Measurements from ENCODE around the gene CTPS1.

CTPS1 gene

DNA sequence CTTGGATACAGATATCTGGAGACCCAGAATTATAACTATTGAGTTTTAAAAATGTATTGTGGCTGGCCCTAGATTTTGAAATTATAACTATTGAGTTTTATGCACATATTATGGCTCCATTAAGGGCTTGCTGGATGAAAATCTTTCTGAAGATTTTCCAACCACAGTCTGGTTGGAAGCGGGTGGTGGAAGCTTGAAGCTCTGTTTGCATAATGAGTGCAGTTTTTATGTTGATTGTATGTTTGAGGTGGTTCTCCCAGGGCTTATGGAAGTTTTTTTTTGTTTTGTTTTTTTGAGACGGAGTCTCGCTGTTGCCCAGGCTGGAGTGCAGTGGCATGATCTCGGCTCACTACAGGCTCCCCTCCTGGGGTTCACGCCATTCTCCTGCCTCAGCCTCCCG, 10.1 kb upstream of the CTPS1 start:
- FAIRE-seq: no peak

GRCh38 chr1:40971966-40972365, 7.5 kb upstream of the CTPS1 start:
- no peak for FAIRE-seq

GRCh38 chr1:40973912-40974311, 5.6 kb upstream of the CTPS1 start:
- FAIRE-seq: no peak

GRCh38 chr1:40974945-40975344, 4.6 kb upstream of the CTPS1 start:
- no peak for FAIRE-seq

DNA sequence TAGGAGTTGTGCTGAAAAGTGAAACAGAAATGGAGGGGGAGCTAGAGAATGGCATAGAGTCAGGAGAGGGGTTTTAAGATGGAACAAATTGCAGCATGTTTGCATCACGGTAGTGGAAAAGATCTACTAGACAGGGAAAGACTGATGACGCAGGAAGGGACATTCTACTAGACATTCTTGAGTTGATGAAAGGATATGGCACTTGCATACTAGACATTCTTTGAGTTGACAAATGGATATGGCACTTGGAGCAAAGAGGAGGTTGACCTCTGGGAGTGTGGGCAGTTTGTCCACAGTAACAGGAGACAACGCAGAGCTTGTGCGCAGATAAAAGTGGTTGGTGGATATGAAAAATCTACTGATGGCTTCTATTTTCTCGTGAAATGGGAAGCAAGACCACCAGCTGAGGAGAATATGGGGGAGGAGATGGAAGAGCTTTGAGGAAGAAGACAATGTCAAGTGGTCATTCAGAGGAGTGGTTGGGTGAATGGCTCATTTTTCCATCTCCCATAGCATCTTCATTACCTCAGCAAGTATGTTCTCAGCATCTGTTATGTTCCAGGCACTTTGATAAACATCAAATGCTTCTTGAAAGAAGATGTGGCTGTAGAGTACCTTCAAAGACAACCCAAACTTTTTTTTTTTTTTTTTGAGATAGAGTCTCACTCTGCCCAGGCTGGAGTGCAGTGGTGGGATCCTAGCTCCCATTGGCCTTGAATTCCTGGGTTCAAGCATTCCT, 2.4 kb upstream of the CTPS1 start:
- FAIRE-seq: no peak

DNA sequence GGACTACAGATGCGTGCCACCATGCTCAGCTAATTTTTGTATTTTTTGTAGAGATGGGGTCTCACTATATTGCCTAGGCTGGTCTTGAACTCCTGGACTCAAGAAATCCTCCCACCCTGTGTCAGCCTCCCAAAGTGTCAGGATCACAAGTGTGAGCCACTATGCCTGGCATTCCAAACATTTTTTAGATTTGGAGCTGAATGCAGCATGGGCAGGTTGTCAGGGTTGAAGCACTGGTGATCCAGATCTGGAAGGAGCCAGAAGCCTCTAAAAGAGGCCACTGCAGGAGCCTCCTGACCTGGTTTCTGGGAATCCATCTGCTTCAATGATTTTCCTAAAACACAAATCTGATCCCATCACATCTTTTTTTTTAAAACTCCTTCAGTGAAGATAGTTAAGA, 1.8 kb upstream of the CTPS1 start:
- FAIRE-seq: no peak

- FAIRE-seq: no peak
Measured at GRCh38 chr1:40978886-40979240, 633 bp upstream of the CTPS1 start.

DNA sequence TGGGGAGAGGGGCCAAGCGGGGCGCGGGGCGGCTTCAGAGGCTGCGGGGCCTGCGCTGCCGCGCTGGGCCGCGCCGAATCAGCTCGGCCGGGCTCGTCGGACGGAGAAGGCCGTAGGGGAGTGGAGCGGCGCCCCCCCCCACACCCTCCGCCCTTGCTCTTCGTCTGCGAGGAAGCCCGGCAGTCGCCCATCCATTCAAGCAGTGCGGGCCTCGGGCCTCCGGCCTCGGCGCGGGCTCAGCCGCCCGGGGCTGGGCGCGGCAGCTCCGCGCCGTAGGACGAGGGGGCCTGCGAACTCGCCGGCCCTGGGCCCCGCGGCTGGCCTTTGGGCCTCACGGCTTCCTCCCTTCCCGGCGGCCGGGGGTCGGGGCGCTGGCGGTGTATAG, 564 bp downstream of the CTPS1 start:
- no peak for FAIRE-seq

DNA sequence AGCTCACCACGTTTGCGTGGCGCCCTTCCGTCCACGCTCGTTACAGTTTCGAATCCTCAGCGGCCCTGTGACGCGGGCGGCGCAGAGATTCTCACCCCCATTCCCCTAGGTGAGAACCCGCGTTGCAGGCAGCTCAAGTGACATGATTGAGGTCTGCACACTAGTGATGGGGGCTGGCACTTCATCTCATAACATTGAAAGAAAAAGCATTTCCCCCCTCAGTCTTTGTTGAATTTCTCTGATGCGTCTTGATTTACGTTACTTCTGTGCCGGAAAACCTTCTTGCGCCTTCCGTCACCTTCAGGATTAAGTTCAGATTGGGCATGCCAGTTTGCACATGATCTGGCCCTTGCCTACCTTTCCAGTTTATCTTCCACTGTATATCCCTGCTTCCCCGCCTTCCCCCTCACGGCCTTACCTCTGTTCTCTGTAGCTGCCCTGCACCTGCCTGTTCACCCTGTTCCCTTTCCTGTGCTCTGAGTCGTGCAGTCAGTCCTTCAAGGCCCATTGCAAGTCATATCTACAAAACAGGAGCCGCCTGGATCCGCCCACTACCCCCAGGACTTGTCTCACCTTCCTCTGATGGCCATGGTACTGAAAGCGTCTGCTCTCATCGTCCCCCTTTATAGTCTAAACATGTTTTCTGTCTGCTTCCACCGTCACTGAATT, 1.1 kb downstream of the CTPS1 start:
- FAIRE-seq: no peak

GRCh38 chr1:40981691-40982448, 2.4 kb downstream of the CTPS1 start:
- no peak for FAIRE-seq

DNA sequence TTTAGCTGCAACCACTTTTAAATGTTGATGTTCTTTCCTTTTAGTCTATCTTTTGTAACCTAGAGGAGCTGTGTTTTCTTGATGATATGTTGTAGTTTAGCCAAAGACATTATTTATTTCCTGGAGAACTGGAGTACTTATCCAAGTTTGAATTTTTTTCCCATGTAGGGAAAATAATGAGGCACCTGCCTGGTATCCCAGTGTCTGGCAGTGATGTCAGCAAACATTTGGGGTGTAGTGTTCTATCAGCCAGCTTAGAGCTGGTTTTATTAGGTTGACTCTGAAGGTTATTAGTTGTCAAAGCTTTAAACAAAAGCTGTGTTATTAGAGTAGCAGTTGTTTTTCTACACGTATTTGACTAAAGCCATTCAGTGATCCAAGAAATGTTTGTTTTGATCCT, 3.2 kb downstream of the CTPS1 start:
- FAIRE-seq: no peak

DNA sequence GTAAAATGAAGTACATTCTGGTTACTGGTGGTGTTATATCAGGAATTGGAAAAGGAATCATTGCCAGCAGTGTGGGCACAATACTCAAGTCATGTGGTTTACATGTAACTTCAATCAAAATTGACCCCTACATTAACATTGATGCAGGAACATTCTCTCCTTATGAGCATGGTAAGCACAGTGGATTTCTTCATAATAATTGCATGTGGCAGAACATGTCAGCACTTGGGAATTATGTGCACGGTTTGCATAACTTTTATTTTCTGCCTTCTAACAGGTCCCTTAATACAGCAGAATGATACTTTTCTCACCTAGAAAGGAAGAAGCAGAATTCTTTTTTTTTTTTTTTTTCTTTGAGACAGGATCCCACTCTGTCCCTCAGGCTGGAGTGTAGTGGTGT, 3.8 kb downstream of the CTPS1 start:
- no peak for FAIRE-seq

DNA sequence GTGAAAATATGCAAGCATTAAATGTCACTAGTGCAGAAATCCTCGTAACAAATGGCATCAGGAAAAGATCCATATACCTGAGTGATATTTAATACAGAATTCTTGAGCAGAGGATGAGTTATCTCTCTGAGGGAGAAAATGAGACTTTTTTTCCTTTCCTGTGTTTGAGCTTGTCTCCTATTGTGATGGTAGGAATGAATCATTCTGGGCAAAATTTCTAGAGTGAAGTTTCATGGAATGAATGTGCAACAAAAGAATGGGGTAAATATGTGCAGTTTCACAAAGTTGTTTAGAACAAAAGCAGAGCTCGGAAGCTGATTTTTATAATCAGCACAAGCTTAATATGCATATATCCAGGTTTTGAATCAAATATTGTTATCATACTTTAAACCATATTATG, 4.6 kb downstream of the CTPS1 start:
- no peak for FAIRE-seq

- no peak for FAIRE-seq
Measured at GRCh38 chr1:40984531-40984930, 5.0 kb downstream of the CTPS1 start.

- FAIRE-seq: no peak
Measured at GRCh38 chr1:40985161-40985560, 5.7 kb downstream of the CTPS1 start.

- FAIRE-seq: no peak
Measured at GRCh38 chr1:40985875-40986274, 6.4 kb downstream of the CTPS1 start.

- FAIRE-seq: no peak
Measured at GRCh38 chr1:40986328-40986783, 6.9 kb downstream of the CTPS1 start.

GRCh38 chr1:40986956-40987355, 7.5 kb downstream of the CTPS1 start:
- no peak for FAIRE-seq

- no peak for FAIRE-seq
Measured at GRCh38 chr1:40987439-40988276, 8.2 kb downstream of the CTPS1 start.

GRCh38 chr1:40988280-40988679, 8.8 kb downstream of the CTPS1 start:
- no peak for FAIRE-seq

DNA sequence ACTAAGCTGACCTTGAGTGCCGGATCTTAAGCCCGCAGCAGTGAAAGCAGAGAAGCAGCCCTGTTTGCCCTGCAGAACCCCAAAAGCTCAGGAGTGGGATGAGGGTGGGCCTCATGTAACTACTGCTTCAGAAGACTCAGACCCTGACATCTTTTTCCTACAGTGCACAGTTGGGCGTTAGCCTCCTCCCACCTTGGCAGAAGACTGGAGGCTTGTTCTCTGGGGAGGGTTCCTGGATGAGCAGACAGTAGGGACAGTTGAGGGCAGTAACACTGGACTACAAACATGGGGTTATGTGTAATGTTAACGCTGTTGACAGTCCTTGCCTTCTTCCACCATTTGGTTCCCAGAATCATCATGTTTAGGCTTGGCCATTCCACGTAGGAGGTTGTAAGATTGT, 9.6 kb downstream of the CTPS1 start:
- FAIRE-seq: no peak

DNA sequence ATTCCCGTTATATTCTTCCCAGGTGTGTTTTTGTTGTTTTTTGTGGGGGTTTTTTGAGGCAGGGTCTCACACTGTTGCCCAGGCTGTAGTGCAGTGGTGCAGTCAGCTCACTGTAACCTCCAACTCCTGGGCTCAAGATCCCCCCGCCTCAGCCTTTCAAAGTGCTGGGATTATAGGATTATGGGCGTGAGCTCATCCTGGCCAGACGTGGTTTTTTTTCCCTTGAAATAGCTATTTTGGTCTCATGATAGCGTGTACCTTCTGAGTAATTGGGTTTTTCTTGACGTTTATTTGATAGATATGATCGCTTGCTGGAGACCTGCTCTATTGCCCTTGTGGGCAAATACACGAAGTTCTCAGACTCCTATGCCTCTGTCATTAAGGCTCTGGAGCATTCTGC, 17.6 kb downstream of the CTPS1 start:
- no peak for FAIRE-seq

GRCh38 chr1:40998668-40999067, 19.2 kb downstream of the CTPS1 start:
- no peak for FAIRE-seq
